GM12875 (cell line): ENCODE data around the gene LRRN1.
"Not testable (repeated sequence)": the region's sequence is repeated elsewhere in the genome, so short reads cannot be mapped to it uniquely, and the experiment has no call there.

Source experiments
- H3K4me3 ChIP-seq: one replicate; pipeline ENCODE4 v1.5.1; 2011; ENCODE audit warnings: low read depth, low read length, control low read depth
- CTCF ChIP-seq: IDR thresholded peaks from 2 replicates; pipeline ENCODE4 v1.5.1; 2011; ENCODE audit warnings: low read depth, mild to moderate bottlenecking, control low read depth, inconsistent platforms, low read length, moderate library complexity, borderline replicate concordance; ENCODE audit not compliant: insufficient read depth

The LRRN1 gene

GRCh38 chr3:3881050-3881449, 81.8 kb downstream of the LRRN1 start:
- no peak for TF ChIP-seq CTCF
- H3K4me3 ChIP-seq = no peak overlapping the region

GRCh38 chr3:3887311-3887710, 88.1 kb downstream of the LRRN1 start:
- H3K4me3 ChIP-seq = not testable (repeated sequence)

DNA sequence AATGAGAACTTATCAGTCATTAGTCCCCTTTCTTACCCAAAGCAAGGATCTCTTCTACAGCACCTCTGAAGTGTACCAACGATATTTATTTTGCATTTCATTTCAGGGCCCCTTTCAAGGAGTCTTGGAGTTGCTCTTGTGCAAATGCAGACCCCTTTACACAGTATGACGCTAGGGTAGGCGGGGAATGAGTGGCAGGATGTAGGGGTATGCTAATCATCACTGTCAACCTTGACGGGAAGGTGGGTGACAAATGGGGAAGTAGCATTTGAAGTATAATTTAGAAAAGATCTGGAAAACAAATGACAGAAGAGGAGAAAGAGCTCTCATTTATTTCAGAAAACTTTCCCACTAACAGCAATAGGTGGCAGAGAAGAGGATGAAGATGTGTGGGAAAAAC, 94.4 kb downstream of the LRRN1 start:
- no peak overlapping the region for H3K4me3 ChIP-seq
- TF ChIP-seq CTCF = no peak
